HFFc6 (cell line): Measurements from ENCODE around the gene DMGDH. TPM values are rescaled to one million over a fixed set of nuclear protein-coding genes. Genes with fewer than 3 reads are reported as not detected.

Source experiments
- DNase-seq: peaks from one replicate; pipeline ENCODE4 v3.0.0-alpha.2; 2018
- H3K27ac Mint-ChIP-seq: 2 replicates; pipeline ENCODE4 v1.8.0; 2020; ENCODE audit warnings: mild to moderate bottlenecking, mixed read lengths
- H3K27me3 Mint-ChIP-seq: 2 replicates; pipeline ENCODE4 v1.8.0; 2021; ENCODE audit warnings: mild to moderate bottlenecking, moderate library complexity, mixed read lengths; ENCODE audit not compliant: insufficient read depth
- H3K36me3 Mint-ChIP-seq: 2 replicates; pipeline ENCODE4 v1.8.0; 2021; ENCODE audit warnings: low read depth, mixed read lengths
- H3K4me1 Mint-ChIP-seq: 2 replicates; pipeline ENCODE4 v1.8.0; 2020; ENCODE audit warnings: low read depth, mixed read lengths
- H3K4me3 Mint-ChIP-seq: 2 replicates; pipeline ENCODE4 v1.8.0; 2020; ENCODE audit warnings: mild to moderate bottlenecking, moderate library complexity, mixed read lengths
- H3K9me3 Mint-ChIP-seq: 2 replicates; pipeline ENCODE4 v1.8.0; 2020; ENCODE audit warnings: mild to moderate bottlenecking, mixed read lengths
- total RNA-seq, 6 experiments: library from RNA; stranded (reverse); fragmentation: NEBNext Ultra II Directional; extraction: Animal tissue kit (Norgen Biotek cat#: 25700); gene quantifications; 2 replicates in 1 of 6; 3 replicates in 5 of 6; pipeline ENCODE4 v1.2.3, GENCODE V29; 2021
- TF ChIP-seq, protein P1 (sequence below): fragments of 200-600 bp; sonication (generic); IDR thresholded peaks from 2 replicates; pipeline ENCODE4 v1.5.0; 2021; ENCODE audit warnings: antibody characterized with exemption, mild to moderate bottlenecking

DMGDH gene
- total RNA-seq, 6 experiments from 2014 or later, result 0.18 to 0.58 (median 0.52) TPM; not detected in 1

GRCh38 chr5:79109527-79110492 is 40.3 kb upstream of the DMGDH start:
- Mint-ChIP-seq H3K27ac (no peak overlapping the region), H3K4me1 (peaks cover 14% of the 10 kb centered on the region), H3K9me3 (no peaks in the 10 kb centered on the region), H3K4me3 (no peak overlapping the region), H3K27me3 (peaks cover 27% of the 10 kb centered on the region), H3K36me3 (no peaks in the 10 kb centered on the region)
- DNase-seq, result no peak
- TF ChIP-seq, protein P1, sequence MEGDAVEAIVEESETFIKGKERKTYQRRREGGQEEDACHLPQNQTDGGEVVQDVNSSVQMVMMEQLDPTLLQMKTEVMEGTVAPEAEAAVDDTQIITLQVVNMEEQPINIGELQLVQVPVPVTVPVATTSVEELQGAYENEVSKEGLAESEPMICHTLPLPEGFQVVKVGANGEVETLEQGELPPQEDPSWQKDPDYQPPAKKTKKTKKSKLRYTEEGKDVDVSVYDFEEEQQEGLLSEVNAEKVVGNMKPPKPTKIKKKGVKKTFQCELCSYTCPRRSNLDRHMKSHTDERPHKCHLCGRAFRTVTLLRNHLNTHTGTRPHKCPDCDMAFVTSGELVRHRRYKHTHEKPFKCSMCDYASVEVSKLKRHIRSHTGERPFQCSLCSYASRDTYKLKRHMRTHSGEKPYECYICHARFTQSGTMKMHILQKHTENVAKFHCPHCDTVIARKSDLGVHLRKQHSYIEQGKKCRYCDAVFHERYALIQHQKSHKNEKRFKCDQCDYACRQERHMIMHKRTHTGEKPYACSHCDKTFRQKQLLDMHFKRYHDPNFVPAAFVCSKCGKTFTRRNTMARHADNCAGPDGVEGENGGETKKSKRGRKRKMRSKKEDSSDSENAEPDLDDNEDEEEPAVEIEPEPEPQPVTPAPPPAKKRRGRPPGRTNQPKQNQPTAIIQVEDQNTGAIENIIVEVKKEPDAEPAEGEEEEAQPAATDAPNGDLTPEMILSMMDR, result peak; percentile 52

DNA sequence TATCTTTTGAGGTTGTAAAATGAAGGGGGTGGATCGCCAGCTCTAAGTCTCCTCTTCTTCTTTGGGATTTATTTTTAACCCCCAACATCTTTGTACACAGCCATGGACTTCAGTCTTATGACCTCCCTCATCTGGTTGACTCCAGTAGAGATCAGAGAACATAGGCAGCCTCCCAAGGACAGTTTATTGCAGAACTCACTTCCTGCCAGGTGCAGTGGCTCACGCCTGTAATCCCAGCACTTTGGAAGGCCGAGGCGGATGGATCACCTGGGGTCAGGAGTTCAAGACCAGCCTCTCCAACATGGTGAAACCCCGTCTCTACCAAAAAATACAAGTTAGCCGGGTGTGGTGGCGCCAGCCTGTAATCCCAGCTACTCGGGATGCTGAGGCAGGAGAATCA is 39.3 kb upstream of the DMGDH start:
- Mint-ChIP-seq H3K36me3 (no peaks in the 10 kb centered on the region), H3K9me3 (no peaks in the 10 kb centered on the region), H3K27me3 (peaks cover 26% of the 10 kb centered on the region), H3K27ac (no peak overlapping the region), H3K4me1 (peaks cover 14% of the 10 kb centered on the region), H3K4me3 (no peak overlapping the region)
- TF ChIP-seq, protein P1, result no peak
- DNase-seq, result no peak

- Mint-ChIP-seq H3K27me3 (peaks cover 28% of the 10 kb centered on the region), H3K4me1 (peaks cover 14% of the 10 kb centered on the region), H3K9me3 (no peaks in the 10 kb centered on the region), H3K27ac (no peak overlapping the region), H3K36me3 (no peaks in the 10 kb centered on the region), H3K4me3 (no peak overlapping the region)
- TF ChIP-seq, protein P1, result no peak
- DNase-seq, result no peak
These were observed 38.6 kb upstream of the DMGDH start for GRCh38 chr5:79108086-79108485.

- Mint-ChIP-seq H3K4me3 (no peak overlapping the region; the same call in 1 of the 2 replicates), H3K27me3 (peaks cover 26% of the 10 kb centered on the region), H3K4me1 (peaks cover 14% of the 10 kb centered on the region), H3K9me3 (no peaks in the 10 kb centered on the region), H3K36me3 (no peaks in the 10 kb centered on the region), H3K27ac (no peak overlapping the region)
- TF ChIP-seq, protein P1, result no peak
- peak; percentile 19 for DNase-seq
These were observed 37.7 kb upstream of the DMGDH start for GRCh38 chr5:79107020-79107796.

- TF ChIP-seq, protein P1, result peak; percentile 25; the same call in 1 of the 2 replicates
- Mint-ChIP-seq H3K9me3 (peaks cover 4% of the 10 kb centered on the region), H3K36me3 (peaks cover 6% of the 10 kb centered on the region; the same call in 1 of the 2 replicates), H3K27me3 (peaks cover 13% of the 10 kb centered on the region), H3K27ac (no peak overlapping the region), H3K4me3 (no peak overlapping the region), H3K4me1 (peaks cover 14% of the 10 kb centered on the region)
- no peak for DNase-seq
These were observed 36.4 kb upstream of the DMGDH start for GRCh38 chr5:79105868-79106267.
